Fibroblast of pulmonary artery (primary cell): ENCODE data around the gene CGREF1.

Experiments used
- DNase-seq: peaks from one replicate; pipeline ENCODE4 v3.0.0-alpha.2; 2010; ENCODE audit warnings: low read depth
- H3K4me3 ChIP-seq: replicated peaks from 2 replicates; pipeline ENCODE4 v1.5.1; 2011; ENCODE audit warnings: low read depth, mild to moderate bottlenecking, control low read depth, low read length, moderate library complexity
- TF ChIP-seq, protein P1 (sequence below): IDR thresholded peaks from 2 replicates; pipeline ENCODE4 v1.5.1; 2011; ENCODE audit warnings: mild to moderate bottlenecking, control low read depth, low read length, inconsistent platforms; ENCODE audit errors: missing control alignments

The CGREF1 gene

DNA sequence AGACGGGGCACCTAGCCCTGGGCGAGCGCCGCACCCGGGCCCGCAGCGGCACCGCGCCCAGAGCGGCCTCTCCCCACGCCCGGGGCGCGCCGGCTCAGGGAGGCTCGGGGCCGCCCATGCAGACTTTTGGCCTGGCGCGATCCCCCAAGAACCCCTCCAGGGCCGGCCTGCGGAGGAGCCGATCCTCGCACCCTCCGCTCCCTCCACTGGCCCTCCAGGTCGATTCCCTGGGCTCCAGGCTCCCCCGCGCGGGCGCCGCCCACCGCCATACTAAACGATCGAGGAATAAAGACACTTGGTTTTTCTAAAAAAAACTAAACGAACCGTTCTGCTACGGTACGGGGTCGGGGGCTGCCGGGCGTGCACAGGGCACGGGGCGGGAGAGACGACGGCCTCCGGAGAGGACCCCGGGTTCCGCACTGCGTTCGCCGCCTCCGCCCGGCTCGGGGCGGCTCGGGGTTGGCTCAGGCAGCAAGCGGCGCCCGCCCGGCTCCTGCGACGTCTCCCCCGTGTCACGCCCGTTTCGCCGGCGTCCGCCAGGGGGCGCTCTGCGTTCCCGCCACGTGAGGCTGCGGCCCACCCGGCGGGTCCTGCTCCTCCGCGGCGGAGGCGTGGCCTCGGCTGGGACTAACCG, 32.7 kb downstream of the CGREF1 start:
- peak overlapping the region; percentile 45 for H3K4me3 ChIP-seq
- TF ChIP-seq, protein P1, sequence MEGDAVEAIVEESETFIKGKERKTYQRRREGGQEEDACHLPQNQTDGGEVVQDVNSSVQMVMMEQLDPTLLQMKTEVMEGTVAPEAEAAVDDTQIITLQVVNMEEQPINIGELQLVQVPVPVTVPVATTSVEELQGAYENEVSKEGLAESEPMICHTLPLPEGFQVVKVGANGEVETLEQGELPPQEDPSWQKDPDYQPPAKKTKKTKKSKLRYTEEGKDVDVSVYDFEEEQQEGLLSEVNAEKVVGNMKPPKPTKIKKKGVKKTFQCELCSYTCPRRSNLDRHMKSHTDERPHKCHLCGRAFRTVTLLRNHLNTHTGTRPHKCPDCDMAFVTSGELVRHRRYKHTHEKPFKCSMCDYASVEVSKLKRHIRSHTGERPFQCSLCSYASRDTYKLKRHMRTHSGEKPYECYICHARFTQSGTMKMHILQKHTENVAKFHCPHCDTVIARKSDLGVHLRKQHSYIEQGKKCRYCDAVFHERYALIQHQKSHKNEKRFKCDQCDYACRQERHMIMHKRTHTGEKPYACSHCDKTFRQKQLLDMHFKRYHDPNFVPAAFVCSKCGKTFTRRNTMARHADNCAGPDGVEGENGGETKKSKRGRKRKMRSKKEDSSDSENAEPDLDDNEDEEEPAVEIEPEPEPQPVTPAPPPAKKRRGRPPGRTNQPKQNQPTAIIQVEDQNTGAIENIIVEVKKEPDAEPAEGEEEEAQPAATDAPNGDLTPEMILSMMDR = peak; percentile 32
- DNase-seq = peak; percentile 91

DNA sequence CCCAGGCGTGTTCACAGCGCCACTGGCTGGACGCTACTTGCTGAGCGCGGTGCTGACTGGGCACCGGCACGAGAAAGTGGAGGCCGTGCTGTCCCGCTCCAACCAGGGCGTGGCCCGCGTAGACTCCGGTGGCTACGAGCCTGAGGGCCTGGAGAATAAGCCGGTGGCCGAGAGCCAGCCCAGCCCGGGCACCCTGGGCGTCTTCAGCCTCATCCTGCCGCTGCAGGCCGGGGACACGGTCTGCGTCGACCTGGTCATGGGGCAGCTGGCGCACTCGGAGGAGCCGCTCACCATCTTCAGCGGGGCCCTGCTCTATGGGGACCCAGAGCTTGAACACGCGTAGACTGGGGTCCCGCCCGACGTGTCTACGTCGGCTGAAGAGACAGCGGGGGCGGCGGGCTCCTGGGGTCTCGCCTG, 33.2 kb downstream of the CGREF1 start:
- DNase-seq = peak; percentile 54
- peak overlapping the region; percentile 45 for H3K4me3 ChIP-seq

DNA sequence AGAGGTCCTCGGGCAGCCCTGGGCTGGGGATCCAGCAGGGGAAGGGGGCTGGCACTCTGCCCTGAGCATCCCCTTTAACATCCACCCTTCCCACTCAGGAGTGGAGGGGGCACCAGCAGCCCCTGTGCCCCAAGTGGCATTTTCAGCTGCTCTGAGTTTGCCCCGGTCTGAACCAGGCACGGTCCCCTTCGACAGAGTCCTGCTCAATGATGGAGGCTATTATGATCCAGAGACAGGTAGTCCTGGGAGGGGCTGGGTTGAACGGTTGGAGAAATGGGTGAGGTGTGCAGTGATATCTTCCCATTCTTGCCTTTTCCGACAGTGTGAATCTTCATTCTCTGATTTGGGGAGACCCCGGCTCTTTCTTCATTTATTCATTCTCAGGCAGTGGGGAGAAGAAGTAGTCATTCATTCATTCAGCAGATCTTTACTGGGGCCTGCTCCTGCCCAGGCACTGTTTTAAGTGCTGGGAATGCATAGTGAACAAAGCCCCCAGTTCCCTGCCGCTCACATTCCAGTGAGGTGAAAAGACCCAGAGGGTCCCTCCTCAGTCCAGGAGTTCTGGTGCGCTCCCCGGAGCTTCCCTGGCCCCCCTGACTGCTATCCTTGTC, 33.8 kb downstream of the CGREF1 start:
- no peak for DNase-seq
- TF ChIP-seq, protein P1 = no peak
- H3K4me3 ChIP-seq = peak overlapping the region; percentile 45

More for the DNA sequence above, 33.2 kb downstream of the CGREF1 start:
- TF ChIP-seq, protein P1 = peak; percentile 25

DNA sequence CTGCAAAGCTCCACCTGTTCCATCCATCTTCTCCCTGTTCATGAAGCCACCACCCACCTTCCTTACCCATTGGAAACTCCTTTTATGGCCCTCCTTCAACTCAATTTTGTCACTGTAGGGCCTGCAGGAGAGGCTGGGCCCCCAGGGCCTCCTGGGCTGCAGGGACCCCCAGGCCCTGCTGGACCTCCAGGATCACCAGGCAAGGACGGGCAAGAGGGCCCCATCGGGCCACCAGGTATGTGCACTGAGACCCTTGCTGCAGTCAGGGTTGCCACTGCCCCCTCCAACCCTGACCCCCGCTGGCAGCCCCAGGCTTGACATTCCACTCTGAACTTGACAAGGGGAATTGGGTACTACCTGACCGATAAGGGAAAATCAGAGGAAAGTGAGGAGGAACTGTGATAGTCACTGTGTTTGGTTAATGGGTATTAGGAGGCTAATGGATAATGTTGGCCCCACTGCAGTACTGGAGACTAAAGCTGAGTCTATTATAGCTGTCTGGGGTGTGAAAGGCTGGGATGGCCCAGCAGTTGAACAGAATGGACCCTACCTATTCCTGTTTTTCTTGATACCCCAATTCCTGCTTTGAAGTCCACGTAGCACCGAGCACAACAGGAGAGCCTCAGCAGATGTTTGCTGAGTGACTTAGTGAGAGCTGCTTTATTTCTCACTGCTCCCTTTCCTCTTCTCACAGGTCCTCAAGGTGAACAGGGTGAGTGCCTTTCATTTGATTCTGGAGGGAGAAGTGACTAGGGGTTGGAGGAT, 34.4 kb downstream of the CGREF1 start:
- no peak for DNase-seq
- TF ChIP-seq, protein P1 = no peak
- H3K4me3 ChIP-seq = no peak overlapping the region

DNA sequence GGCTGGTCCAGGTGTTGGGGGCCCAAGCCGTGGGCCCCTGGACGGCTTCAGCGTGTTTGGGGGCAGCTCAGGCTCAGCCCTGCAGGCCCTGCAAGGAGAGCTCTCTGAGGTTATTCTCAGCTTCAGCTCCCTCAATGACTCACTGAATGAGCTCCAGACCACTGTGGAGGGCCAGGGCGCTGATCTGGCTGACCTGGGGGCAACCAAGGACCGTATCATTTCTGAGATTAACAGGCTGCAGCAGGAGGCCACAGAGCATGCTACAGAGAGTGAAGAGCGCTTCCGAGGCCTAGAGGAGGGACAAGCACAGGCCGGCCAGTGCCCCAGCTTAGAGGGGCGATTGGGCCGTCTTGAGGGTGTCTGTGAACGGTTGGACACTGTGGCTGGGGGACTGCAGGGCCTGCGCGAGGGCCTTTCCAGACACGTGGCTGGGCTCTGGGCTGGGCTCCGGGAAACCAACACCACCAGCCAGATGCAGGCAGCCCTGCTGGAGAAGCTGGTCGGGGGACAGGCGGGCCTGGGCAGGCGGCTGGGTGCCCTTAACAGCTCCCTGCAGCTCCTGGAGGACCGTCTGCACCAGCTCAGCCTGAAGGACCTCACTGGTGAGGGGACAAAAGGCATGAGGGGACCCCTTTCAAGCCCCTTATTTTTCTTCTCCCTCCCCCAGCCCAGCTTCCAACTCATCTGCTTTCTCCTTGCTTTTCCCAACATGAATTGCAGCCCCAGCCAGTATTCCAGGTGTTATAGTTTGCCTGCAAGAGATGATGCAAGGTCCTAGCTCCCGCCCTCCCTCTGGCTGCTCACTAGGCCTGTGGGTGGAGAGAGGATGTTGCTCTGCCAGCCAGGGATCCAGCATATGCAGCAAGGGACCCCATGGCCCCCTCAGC, 35.3 kb downstream of the CGREF1 start:
- H3K4me3 ChIP-seq = no peak overlapping the region
- TF ChIP-seq, protein P1 = no peak
- DNase-seq = no peak

DNA sequence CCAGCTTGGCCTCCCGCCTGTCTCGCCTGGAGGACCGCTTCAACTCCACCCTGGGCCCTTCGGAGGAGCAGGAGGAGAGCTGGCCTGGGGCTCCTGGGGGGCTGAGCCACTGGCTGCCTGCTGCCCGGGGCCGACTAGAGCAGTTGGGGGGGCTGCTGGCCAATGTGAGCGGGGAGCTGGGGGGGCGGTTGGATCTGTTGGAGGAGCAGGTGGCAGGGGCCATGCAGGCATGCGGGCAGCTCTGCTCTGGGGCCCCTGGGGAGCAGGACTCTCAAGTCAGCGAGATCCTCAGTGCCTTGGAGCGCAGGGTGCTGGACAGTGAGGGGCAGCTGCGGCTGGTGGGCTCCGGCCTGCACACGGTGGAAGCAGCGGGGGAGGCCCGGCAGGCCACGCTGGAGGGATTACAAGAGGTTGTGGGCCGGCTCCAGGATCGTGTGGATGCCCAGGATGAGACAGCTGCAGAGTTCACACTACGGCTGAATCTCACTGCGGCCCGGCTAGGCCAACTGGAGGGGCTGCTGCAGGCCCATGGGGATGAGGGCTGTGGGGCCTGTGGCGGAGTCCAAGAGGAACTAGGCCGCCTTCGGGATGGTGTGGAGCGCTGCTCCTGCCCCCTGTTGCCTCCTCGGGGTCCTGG, 36.0 kb downstream of the CGREF1 start:
- H3K4me3 ChIP-seq = no peak overlapping the region
- DNase-seq = no peak
- TF ChIP-seq, protein P1 = no peak
